C4-2B (cell line): ENCODE results near the gene NLGN1.

Experiments used
- ZFX ChIP-seq: fragments of 450-650 bp; IDR thresholded peaks from 2 replicates; pipeline ENCODE4 v1.6.1; 2017
- TF ChIP-seq, protein P1 (sequence below): fragments of 450-650 bp; conservative IDR thresholded peaks from 2 replicates; pipeline ENCODE4 v1.5.1; 2017; ENCODE audit warnings: mild to moderate bottlenecking

DNA sequence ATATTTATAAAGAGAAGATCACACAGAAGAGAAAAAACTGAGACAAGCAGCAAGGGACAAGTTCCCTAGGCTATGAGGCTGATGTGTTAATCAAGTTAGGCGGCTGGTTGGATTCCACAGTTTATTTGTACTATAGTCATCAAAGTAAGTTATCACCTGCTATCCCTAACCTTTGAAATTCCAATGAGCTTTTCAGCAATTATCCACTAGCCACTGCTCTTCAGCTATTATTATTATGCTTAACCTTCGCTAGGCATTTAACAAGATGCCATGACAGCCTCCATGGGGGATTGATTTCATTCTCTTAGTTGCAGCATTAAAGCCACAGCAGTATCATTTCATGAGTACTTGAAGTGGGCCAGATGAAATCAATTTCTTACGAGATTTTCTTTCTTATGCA, 762.1 kb downstream of the NLGN1 start:
- TF ChIP-seq, protein P1, sequence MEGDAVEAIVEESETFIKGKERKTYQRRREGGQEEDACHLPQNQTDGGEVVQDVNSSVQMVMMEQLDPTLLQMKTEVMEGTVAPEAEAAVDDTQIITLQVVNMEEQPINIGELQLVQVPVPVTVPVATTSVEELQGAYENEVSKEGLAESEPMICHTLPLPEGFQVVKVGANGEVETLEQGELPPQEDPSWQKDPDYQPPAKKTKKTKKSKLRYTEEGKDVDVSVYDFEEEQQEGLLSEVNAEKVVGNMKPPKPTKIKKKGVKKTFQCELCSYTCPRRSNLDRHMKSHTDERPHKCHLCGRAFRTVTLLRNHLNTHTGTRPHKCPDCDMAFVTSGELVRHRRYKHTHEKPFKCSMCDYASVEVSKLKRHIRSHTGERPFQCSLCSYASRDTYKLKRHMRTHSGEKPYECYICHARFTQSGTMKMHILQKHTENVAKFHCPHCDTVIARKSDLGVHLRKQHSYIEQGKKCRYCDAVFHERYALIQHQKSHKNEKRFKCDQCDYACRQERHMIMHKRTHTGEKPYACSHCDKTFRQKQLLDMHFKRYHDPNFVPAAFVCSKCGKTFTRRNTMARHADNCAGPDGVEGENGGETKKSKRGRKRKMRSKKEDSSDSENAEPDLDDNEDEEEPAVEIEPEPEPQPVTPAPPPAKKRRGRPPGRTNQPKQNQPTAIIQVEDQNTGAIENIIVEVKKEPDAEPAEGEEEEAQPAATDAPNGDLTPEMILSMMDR = no peak
- no peak for TF ChIP-seq ZFX
